HL-60 (cell line): ENCODE results near the gene ARMH2.

Source experiments
- DNase-seq, 2 experiments: peaks; one replicate each; pipeline ENCODE4 v3.0.0-alpha.2; 2010 to 2020; ENCODE audit warnings: low read depth in 1 of 2, low spot score in 1 of 2
- H3K27ac ChIP-seq: fragments of 250-450 bp; sonication (Bioruptor Pico); replicated peaks from 2 replicates; pipeline ENCODE4 v1.5.1; 2020; ENCODE audit warnings: mild to moderate bottlenecking, moderate library complexity
- H3K27me3 ChIP-seq: fragments of 250-450 bp; sonication (Bioruptor Pico); 2 replicates; pipeline ENCODE4 v1.5.1; 2021; ENCODE audit warnings: mild to moderate bottlenecking, moderate library complexity; ENCODE audit not compliant: insufficient read depth, poor library complexity, severe bottlenecking
- H3K4me3 ChIP-seq: replicated peaks from 2 replicates; pipeline ENCODE4 v1.5.1; 2011; ENCODE audit warnings: mild to moderate bottlenecking, control low read depth, low read length; ENCODE audit not compliant: insufficient read depth
- CTCF ChIP-seq: IDR thresholded peaks from one replicate; pipeline ENCODE4 v1.5.1; 2011; ENCODE audit warnings: low read length, control low read depth, inconsistent platforms; ENCODE audit not compliant: insufficient read depth
- GABPA ChIP-seq: IDR thresholded peaks from 2 replicates; pipeline ENCODE4 v1.6.1; 2012; ENCODE audit warnings: low read depth
- POLR2AphosphoS5 ChIP-seq: IDR thresholded peaks from 2 replicates; pipeline ENCODE4 v1.6.1; 2012; ENCODE audit warnings: low read depth
- REST ChIP-seq: IDR thresholded peaks from 2 replicates; pipeline ENCODE4 v1.6.1; 2012; ENCODE audit warnings: low read depth; ENCODE audit not compliant: insufficient replicate concordance
- SPI1 ChIP-seq: IDR thresholded peaks from 2 replicates; pipeline ENCODE4 v1.6.1; 2012; ENCODE audit warnings: low read depth, mild to moderate bottlenecking, borderline replicate concordance

Gene ARMH2

GRCh38 chr6:24796616-24797290 lies 2.0 kb downstream of the ARMH2 start:
- no peak overlapping the region for H3K27ac ChIP-seq
- H3K27me3 ChIP-seq = no peaks in the 10 kb centered on the region
- no peak overlapping the region for H3K4me3 ChIP-seq
- no peak for DNase-seq
- TF ChIP-seq POLR2AphosphoS5 (no peak), GABPA (no peak), SPI1 (no peak), REST (no peak), CTCF (no peak)

GRCh38 chr6:24795106-24795505 lies 3.6 kb downstream of the ARMH2 start:
- Histone ChIP-seq H3K27ac (no peak overlapping the region), H3K4me3 (no peak overlapping the region), H3K27me3 (no peaks in the 10 kb centered on the region)
- no peak for DNase-seq
- TF ChIP-seq CTCF (no peak), REST (no peak), SPI1 (no peak), POLR2AphosphoS5 (no peak), GABPA (no peak)

DNA sequence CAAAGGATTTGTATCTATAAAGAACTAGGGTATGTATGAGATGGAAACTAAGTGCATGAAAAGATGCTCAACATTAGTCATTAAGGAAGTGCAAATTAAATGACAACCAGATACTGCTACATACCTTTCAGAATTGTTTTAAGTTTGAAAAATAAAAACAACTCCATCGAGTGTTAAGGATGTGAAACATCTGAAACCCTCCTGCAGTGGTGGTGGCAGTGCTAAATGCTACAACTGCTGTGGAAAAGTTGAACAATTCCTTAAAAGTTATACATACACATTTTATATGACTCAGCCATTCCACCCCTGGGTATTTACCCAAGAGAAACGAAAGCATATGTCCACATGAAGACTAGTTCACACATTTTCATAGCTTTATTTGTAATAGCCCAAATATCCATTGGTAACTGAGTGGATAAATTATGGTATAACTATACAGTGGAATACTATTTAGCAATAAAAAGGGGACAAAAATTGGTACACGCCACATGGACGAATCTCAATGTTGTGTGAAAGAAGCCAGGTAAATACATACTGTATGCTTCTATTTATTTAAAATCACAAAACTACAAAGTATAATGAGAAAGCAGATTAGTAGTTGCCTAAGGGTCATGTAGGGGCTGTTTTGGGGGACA lies 10.6 kb downstream of the ARMH2 start:
- no peak for TF ChIP-seq SPI1
- no peak for TF ChIP-seq GABPA
- TF ChIP-seq POLR2AphosphoS5 = no peak
- TF ChIP-seq CTCF = no peak
- TF ChIP-seq REST = no peak
- no peak overlapping the region for H3K4me3 ChIP-seq
- DNase-seq = no peak
- H3K27ac ChIP-seq = no peak overlapping the region
- no peaks in the 10 kb centered on the region for H3K27me3 ChIP-seq
